Measurements from ENCODE around the gene M1AP.

GRCh38 chr2:74533464-74533863, 114.7 kb downstream of the M1AP start:
- no peak for TF ChIP-seq CTCF (IDR thresholded peaks at IDR 0.05; ENCODE audit: borderline replicate concordance, extremely low read depth, low read length, poor library complexity, severe bottlenecking)
- no peak for TF ChIP-seq EZH2 (IDR thresholded peaks at IDR 0.05; ENCODE audit: borderline replicate concordance, low read depth, low read length, severe bottlenecking)

Data from DND-41 (cell line).